Psoas muscle (tissue), 8 donors: Measurements from ENCODE around the gene SORCS1. TPM values are rescaled to one million over a fixed set of nuclear protein-coding genes. Genes with fewer than 3 reads are reported as not detected.

Experiments used
- ATAC-seq, 4 donors: fragments of 200-7000 bp; cut with Tn5 transposase; one replicate each; pipeline ENCODE4 v1.9.1; 2020; ENCODE audit warnings: moderate library complexity in 3 of 4, mild to moderate bottlenecking in 2 of 4
- DNase-seq, 2 donors: peaks; one replicate each; pipeline ENCODE4 v3.0.0-alpha.2; 2020
- H3K27ac ChIP-seq: fragments of 200-600 bp; one replicate; pipeline ENCODE4 v1.8.0; 2022
- H3K27me3 ChIP-seq, 3 donors: fragments of 200-600 bp in 1 of 3; one replicate each; pipeline versions ENCODE4 v1.6.1 to v1.8.0; 2013 to 2022; ENCODE audit warnings: low read length in 2 of 3, mild to moderate bottlenecking in 2 of 3, moderate library complexity in 1 of 3; ENCODE audit not compliant: insufficient read depth in 3 of 3
- H3K36me3 ChIP-seq, 2 donors: fragments of 200-600 bp in 1 of 2; one replicate each; pipeline versions ENCODE4 v1.6.1 to v1.8.0; 2013 to 2022; ENCODE audit warnings: low read depth in 1 of 2, mild to moderate bottlenecking in 1 of 2, moderate library complexity in 1 of 2; ENCODE audit not compliant: insufficient read depth in 1 of 2
- H3K4me1 ChIP-seq: fragments of 200-600 bp; one replicate; pipeline ENCODE4 v1.8.0; 2022
- H3K4me3 ChIP-seq: fragments of 200-600 bp; one replicate; pipeline ENCODE4 v1.8.0; 2022; ENCODE audit warnings: mild to moderate bottlenecking
- H3K9me3 ChIP-seq: fragments of 200-600 bp; one replicate; pipeline ENCODE4 v1.8.0; 2022
- CTCF ChIP-seq: fragments of 200-600 bp; IDR thresholded peaks from one replicate; pipeline ENCODE4 v1.8.0; 2022; ENCODE audit warnings: antibody characterized with exemption
- WGBS, 3 donors: extraction: QIAGEN DNeasy Blood & Tissue Kit; methylation state at CpG; one replicate each; pipeline versions ENCODE4 v1.1.6 to v1.1.7; 2013; 5-methylcytosine and 5-hydroxymethylcytosine counted together
- intact Hi-C, 2 donors: fragments of 100-400 bp; cut with DNase I; formaldehyde crosslinking; loops; one replicate each; pipeline versions ENCODE4 v1.11.0 to v1.14.2; 2022
- polyA plus RNA-seq, 3 donors: library from polyadenylated mRNA; stranded (reverse); fragments of 200-250 nt; gene quantifications; one replicate each; pipeline ENCODE4 v1.2.3, GENCODE V29; 2013
- total RNA-seq, 4 donors: library from RNA; stranded (reverse); fragmentation: NEBNext Ultra II Directional in 2 of 4; extraction: Animal tissue kit (Norgen Biotek cat#: 25700) in 2 of 4; gene quantifications; one replicate each; pipeline versions ENCODE4 v1.2.1 to v1.2.4, GENCODE V29; 2021 to 2023
- donor health status: healthy with polysubstance abuse.
- donor health status: DM: no; HTN: no; CAD: no; lungs with moderate emphysema.
- donor health status: Bipolar disorder and iron deficiency.
- donor health status: healthy.
- donor health status: DM: yes; HTN: yes; CAD: no.
- donor health status: DM: no; HTN: no; CAD: no.
- donor health status: DM: no; HTN: no; CAD: no.
- donor health status: DM: yes; HTN: yes; CAD: no.

Gene SORCS1
- total and polyA plus RNA-seq, 7 donors = 0.03 to 0.36 (median 0.25) TPM; not detected in 1

GRCh38 chr10:106877574-106877973 is 286.9 kb downstream of the SORCS1 start:
- H3K4me3 ChIP-seq = no peak overlapping the region

GRCh38 chr10:106874604-106874889 is 290.0 kb downstream of the SORCS1 start:
- intact Hi-C loops = no loop called here
- Histone ChIP-seq H3K36me3 (no peaks in the 10 kb centered on the region), H3K27ac (no peak overlapping the region), H3K4me3 (no peak overlapping the region), H3K4me1 (no peaks in the 10 kb centered on the region), H3K9me3 (peaks cover 7% of the 10 kb centered on the region), H3K27me3 (no peaks in the 10 kb centered on the region)
- 82 to 86% (median 84%) methylated on average over 2 of the region's 2 CpGs for WGBS, 3 donors
- DNase-seq = no peak
- no peak for ATAC-seq
- TF ChIP-seq CTCF = no peak

More at GRCh38 chr10:106877574-106877973, 286.9 kb downstream of the SORCS1 start:
- no peaks in the 10 kb centered on the region for H3K4me1 ChIP-seq
- peaks cover 4% of the 10 kb centered on the region for H3K9me3 ChIP-seq
- H3K27me3 ChIP-seq = no peaks in the 10 kb centered on the region
- ATAC-seq (no peak), DNase-seq (no peak)
- H3K36me3 ChIP-seq = no peaks in the 10 kb centered on the region
- WGBS, 3 donors = 76 to 82% (median 76%) methylated on average over 5 of the region's 5 CpGs
- no peak overlapping the region for H3K27ac ChIP-seq
- intact Hi-C loops = no loop called here
- TF ChIP-seq CTCF = no peak

- TF ChIP-seq CTCF = no peak
- Histone ChIP-seq H3K27ac (no peak overlapping the region), H3K36me3 (no peaks in the 10 kb centered on the region), H3K4me3 (no peak overlapping the region), H3K27me3 (no peaks in the 10 kb centered on the region), H3K9me3 (peaks cover 7% of the 10 kb centered on the region), H3K4me1 (no peaks in the 10 kb centered on the region)
- ATAC-seq = no peak
- 78 to 84% (median 78%) methylated on average over 5 of the region's 5 CpGs for WGBS, 3 donors
- intact Hi-C loops = no loop called here
- no peak for DNase-seq
These were observed 290.5 kb downstream of the SORCS1 start for GRCh38 chr10:106873770-106874603.

- TF ChIP-seq CTCF = no peak
- ATAC-seq (no peak), DNase-seq (no peak)
- H3K4me3 ChIP-seq = no peak overlapping the region
- no peaks in the 10 kb centered on the region for H3K36me3 ChIP-seq
- WGBS, 3 donors = 62 to 81% (median 68%) methylated on average over 2 of the region's 2 CpGs
- intact Hi-C loops = no loop called here
- no peaks in the 10 kb centered on the region for H3K27me3 ChIP-seq
- H3K4me1 ChIP-seq = no peaks in the 10 kb centered on the region
- H3K27ac ChIP-seq = no peak overlapping the region
- H3K9me3 ChIP-seq = peaks cover 7% of the 10 kb centered on the region
These were observed 292.3 kb downstream of the SORCS1 start for GRCh38 chr10:106872176-106872575.
